Measurements from ENCODE around the gene NUP210.

DNA sequence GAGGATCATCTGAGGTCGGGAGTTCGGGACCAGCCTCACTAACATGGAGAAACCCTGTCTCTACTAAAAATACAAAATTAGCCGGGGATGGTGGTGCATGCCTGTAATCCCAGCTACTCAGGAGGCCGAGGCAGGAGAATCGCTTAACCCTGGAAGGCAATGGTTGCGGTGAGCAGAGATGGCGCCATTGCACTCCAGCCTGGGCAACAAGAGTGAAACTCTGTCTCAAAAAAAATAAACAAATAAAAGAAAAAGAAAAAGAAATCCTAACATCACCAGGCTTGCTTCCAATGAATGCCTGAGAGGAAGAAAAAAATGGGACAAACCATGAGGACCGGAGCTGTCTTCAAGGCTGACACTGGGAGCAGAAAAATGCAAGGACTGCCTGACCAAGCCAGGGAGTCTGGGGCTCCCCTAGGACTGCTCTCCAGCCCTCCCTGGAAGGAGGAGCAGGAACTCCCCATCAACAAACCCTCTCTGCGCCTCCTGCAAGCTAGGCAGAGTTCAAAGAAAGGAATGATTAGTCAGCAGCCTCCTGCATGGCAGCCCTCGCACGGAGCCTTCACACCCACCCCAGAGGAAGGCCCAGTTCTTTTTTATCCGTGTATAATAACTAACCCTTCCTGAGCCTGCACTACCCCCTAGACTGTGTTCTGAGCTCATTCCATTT lies 55.4 kb downstream of the NUP210 start:
- TF ChIP-seq, protein P1, sequence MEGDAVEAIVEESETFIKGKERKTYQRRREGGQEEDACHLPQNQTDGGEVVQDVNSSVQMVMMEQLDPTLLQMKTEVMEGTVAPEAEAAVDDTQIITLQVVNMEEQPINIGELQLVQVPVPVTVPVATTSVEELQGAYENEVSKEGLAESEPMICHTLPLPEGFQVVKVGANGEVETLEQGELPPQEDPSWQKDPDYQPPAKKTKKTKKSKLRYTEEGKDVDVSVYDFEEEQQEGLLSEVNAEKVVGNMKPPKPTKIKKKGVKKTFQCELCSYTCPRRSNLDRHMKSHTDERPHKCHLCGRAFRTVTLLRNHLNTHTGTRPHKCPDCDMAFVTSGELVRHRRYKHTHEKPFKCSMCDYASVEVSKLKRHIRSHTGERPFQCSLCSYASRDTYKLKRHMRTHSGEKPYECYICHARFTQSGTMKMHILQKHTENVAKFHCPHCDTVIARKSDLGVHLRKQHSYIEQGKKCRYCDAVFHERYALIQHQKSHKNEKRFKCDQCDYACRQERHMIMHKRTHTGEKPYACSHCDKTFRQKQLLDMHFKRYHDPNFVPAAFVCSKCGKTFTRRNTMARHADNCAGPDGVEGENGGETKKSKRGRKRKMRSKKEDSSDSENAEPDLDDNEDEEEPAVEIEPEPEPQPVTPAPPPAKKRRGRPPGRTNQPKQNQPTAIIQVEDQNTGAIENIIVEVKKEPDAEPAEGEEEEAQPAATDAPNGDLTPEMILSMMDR (IDR thresholded peaks at IDR 0.05; ENCODE audit: borderline replicate concordance, extremely low read depth, low read length, poor library complexity, severe bottlenecking) = no peak
- no peak for TF ChIP-seq EZH2 (IDR thresholded peaks at IDR 0.05; ENCODE audit: borderline replicate concordance, low read depth, low read length, severe bottlenecking)
